PFSK-1 (cell line): ENCODE measurements around the gene HNRNPH3.

Experiments used
- FOXP2 ChIP-seq: optimal IDR thresholded peaks from 2 replicates; pipeline ENCODE3; 2011; ENCODE audit warnings: borderline replicate concordance, control low read depth, inconsistent platforms; ENCODE audit not compliant: insufficient read depth; ENCODE audit errors: extremely low read length, extremely low read depth
- POLR2AphosphoS5 ChIP-seq: IDR thresholded peaks from 2 replicates; pipeline ENCODE4 v1.6.1; 2012; ENCODE audit warnings: low read depth, mild to moderate bottlenecking, control low read depth, low read length, moderate library complexity
- REST ChIP-seq, 2 experiments: IDR thresholded peaks; 2 replicates each; pipeline versions ENCODE4 v1.6.1 to v1.8.0; 2011 to 2012; ENCODE audit warnings: low read depth in 2 of 2, low read length in 2 of 2, control low read depth in 1 of 2, inconsistent platforms in 1 of 2, mild to moderate bottlenecking in 1 of 2, moderate library complexity in 1 of 2; ENCODE audit not compliant: insufficient read depth in 1 of 2
- SIN3A ChIP-seq: IDR thresholded peaks from 2 replicates; pipeline ENCODE4 v1.6.1; 2012; ENCODE audit warnings: mild to moderate bottlenecking, low read length, moderate library complexity, borderline replicate concordance; ENCODE audit not compliant: insufficient read depth
- TAF1 ChIP-seq: IDR thresholded peaks from 2 replicates; pipeline ENCODE4 v1.6.1; 2012; ENCODE audit warnings: low read length, control low read depth, borderline replicate concordance; ENCODE audit not compliant: insufficient read depth

HNRNPH3 gene

DNA sequence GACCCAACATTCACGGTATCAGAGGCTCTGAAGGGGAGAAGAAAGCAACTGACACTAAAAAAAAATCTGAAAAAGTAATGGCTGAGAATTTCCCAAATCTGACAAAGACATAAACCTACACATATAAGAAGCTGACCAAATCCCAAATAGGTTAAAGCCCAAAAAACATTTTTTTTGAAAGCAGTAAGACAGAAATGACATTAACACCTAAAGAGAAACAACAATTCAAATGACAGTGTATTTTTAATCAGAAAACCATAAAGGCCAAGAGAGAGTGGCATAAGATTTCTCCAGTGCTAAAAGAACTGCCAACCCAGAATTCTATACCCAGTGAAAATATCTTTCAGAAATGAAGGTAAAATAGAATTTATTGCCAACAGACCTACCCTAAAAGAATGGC lies 39.7 kb downstream of the HNRNPH3 start:
- TF ChIP-seq REST (IDR thresholded peaks at IDR 0.05; ENCODE audit: insufficient read depth in 1 of 2, low read depth in 2 of 2, low read length in 2 of 2), result no peak
- TF ChIP-seq TAF1, result no peak
- TF ChIP-seq SIN3A, result no peak
- TF ChIP-seq POLR2AphosphoS5, result no peak
- TF ChIP-seq FOXP2, result no peak

DNA sequence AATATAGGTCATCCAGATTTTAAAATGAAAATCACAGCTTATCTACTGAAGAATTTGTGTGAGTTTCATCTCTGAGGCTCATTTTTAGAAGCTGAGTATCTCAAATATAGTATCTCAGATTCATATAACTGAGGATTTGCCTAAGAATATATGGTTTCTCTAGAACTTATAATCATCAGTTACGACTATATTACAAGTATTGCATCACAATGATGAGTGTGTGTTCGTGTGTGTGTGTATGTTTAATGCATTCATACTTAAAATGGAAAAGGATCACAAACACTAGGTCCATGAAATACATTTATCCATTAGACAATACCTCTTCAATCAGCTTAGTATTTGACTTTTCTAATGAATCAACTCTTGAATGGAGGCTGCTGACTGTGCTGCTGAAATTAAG lies 53.9 kb downstream of the HNRNPH3 start:
- TF ChIP-seq REST (IDR thresholded peaks at IDR 0.05; ENCODE audit: insufficient read depth in 1 of 2, low read depth in 2 of 2, low read length in 2 of 2) (no peak), SIN3A (no peak), POLR2AphosphoS5 (no peak), TAF1 (no peak), FOXP2 (no peak)
